ACC112 (cell line): Measurements from ENCODE around the gene HSPA2.
A peak's percentile ranks its signal among the peaks of the same experiment; 100 is the strongest.

Experiments used
- H2AFZ ChIP-seq: fragments of 200-600 bp; sonication (generic); one replicate; pipeline ENCODE4 v1.6.0; 2017; ENCODE audit warnings: antibody characterized with exemption, low read length; ENCODE audit not compliant: unreplicated experiment
- H3K27ac ChIP-seq: fragments of 200-600 bp; sonication (generic); 2 replicates; pipeline ENCODE4 v1.5.1; 2014; ENCODE audit warnings: low read depth, mild to moderate bottlenecking, antibody characterized with exemption, low read length, moderate library complexity
- H3K27me3 ChIP-seq: fragments of 200-600 bp; sonication (generic); 2 replicates; pipeline ENCODE4 v1.6.1; 2014; ENCODE audit warnings: mild to moderate bottlenecking, antibody characterized with exemption, low read length, moderate library complexity, mixed read lengths; ENCODE audit not compliant: insufficient read depth
- H3K36me3 ChIP-seq: fragments of 200-600 bp; sonication (generic); 2 replicates; pipeline ENCODE4 v1.6.1; 2016; ENCODE audit warnings: mild to moderate bottlenecking, antibody characterized with exemption, low read length, moderate library complexity, mixed read lengths; ENCODE audit not compliant: insufficient read depth
- H3K4me1 ChIP-seq: fragments of 200-600 bp; sonication (generic); one replicate; pipeline ENCODE4 v1.6.1; 2016; ENCODE audit warnings: low read length, mixed read lengths; ENCODE audit not compliant: insufficient read depth, unreplicated experiment, control insufficient read depth
- H3K4me3 ChIP-seq: fragments of 200-600 bp; sonication (generic); 2 replicates; pipeline ENCODE4 v1.5.1; 2014; ENCODE audit warnings: mild to moderate bottlenecking, low read depth, low read length
- H3K79me2 ChIP-seq: fragments of 200-600 bp; sonication (generic); one replicate; pipeline ENCODE4 v1.6.0; 2016; ENCODE audit warnings: low read length; ENCODE audit not compliant: control insufficient read depth, unreplicated experiment, insufficient read depth

Gene HSPA2

GRCh38 chr14:64540208-64541202 is at the start of gene HSPA2:
HSPA2 (plus strand) TSS chr14:64540741; CDS start chr14:64540850, 109 bp downstream.
- H3K27ac ChIP-seq, result peak within 1 kb of the TSS; percentile 68
- H3K27me3 ChIP-seq, result peaks cover 23% of the 10 kb centered on the region
- H3K4me1 ChIP-seq, result peaks cover 5% of the 10 kb centered on the region
- H2AFZ ChIP-seq, result peak within 1 kb of the TSS; percentile 96
- H3K79me2 ChIP-seq, result no peaks in the 10 kb centered on the region
- H3K36me3 ChIP-seq, result no peaks in the 10 kb centered on the region
- H3K4me3 ChIP-seq, result peak within 1 kb of the TSS; percentile 80

GRCh38 chr14:64491637-64492036 is 48.9 kb upstream of the HSPA2 start:
- no peaks in the 10 kb centered on the region for H3K27me3 ChIP-seq
- no peak overlapping the region for H3K4me3 ChIP-seq
- H3K36me3 ChIP-seq, result peaks cover 30% of the 10 kb centered on the region
- no peak overlapping the region for H2AFZ ChIP-seq
- peaks cover 15% of the 10 kb centered on the region for H3K79me2 ChIP-seq
- no peaks in the 10 kb centered on the region for H3K4me1 ChIP-seq
- no peak overlapping the region for H3K27ac ChIP-seq

DNA sequence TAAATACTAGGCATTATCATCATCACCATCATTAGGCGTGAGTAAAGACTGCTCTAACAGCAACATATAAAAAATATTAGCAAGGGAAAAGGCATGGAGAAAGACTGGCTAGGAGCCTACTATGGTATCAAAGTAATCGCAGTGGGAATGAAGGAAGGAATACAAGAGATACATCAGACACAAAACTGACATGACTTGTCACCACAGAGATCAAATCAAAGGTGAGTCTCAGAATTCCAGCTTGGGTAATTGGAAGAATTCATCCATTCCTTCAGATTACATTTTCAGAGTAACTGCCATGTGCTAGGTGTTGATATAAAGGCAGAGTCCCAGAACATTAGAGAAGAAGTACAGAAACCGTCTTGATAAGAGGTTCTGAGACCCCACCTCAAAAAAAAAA is 47.1 kb upstream of the HSPA2 start:
- Histone ChIP-seq H3K4me3 (no peak overlapping the region), H3K79me2 (peaks cover 21% of the 10 kb centered on the region), H3K27me3 (no peaks in the 10 kb centered on the region), H3K27ac (no peak overlapping the region), H2AFZ (no peak overlapping the region), H3K4me1 (no peaks in the 10 kb centered on the region), H3K36me3 (peaks cover 16% of the 10 kb centered on the region; the same call in 1 of the 2 replicates)

DNA sequence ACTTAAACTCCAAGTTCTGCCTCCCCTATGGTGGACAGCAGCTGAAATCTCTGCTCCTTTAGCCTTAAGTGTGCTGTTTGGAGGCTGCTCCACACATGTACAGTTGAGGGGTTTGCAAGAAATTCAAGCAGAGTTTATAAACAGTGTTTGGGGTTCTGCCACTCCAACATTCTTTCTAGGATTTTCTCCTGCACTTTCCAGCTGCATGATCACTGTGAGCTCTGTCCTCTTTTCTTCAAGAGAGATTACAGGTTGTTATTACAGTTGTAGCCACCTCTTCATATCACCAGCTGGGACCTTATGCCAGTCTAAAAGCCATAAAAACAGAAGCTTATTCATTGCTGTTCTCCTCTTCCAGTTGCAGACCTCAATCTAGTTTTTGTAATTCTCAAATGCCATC is 45.3 kb upstream of the HSPA2 start:
- H3K79me2 ChIP-seq, result peaks cover 36% of the 10 kb centered on the region

GRCh38 chr14:64496764-64497163 is 43.8 kb upstream of the HSPA2 start:
- H3K36me3 ChIP-seq, result peaks cover 9% of the 10 kb centered on the region; the same call in 1 of the 2 replicates
- no peak overlapping the region for H3K4me3 ChIP-seq
- H2AFZ ChIP-seq, result no peak overlapping the region
- peaks cover 19% of the 10 kb centered on the region for H3K4me1 ChIP-seq
- H3K27ac ChIP-seq, result no peak overlapping the region
- H3K27me3 ChIP-seq, result no peaks in the 10 kb centered on the region
- H3K79me2 ChIP-seq, result peaks cover 43% of the 10 kb centered on the region

More for the DNA sequence above, 45.3 kb upstream of the HSPA2 start:
- H3K4me3 ChIP-seq, result no peak overlapping the region
- H3K27me3 ChIP-seq, result no peaks in the 10 kb centered on the region
- H2AFZ ChIP-seq, result no peak overlapping the region
- no peak overlapping the region for H3K27ac ChIP-seq
- H3K4me1 ChIP-seq, result peaks cover 8% of the 10 kb centered on the region
- peaks cover 14% of the 10 kb centered on the region; the same call in 1 of the 2 replicates for H3K36me3 ChIP-seq

DNA sequence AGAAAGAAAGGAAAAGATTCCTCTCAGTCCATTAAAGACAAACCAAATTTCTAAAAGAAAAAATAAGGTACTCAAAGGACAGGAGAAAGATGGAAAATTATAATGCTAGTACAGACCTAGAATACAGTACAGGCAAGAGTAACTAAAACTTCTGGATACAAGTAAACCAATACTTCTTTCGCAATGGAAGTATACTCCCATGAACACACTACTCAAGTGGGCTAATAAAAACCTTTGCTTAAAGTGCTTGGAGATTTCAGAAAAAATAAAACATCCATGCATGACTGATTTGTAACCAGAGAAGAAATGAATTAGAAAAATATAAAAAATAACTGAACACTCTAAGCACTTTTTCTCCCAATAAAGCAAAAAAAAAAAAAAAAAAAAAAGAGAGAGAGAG is 40.5 kb upstream of the HSPA2 start:
- Histone ChIP-seq H3K79me2 (peaks cover 46% of the 10 kb centered on the region), H3K4me1 (peaks cover 26% of the 10 kb centered on the region), H3K4me3 (peak overlapping the region; percentile 27; the same call in 1 of the 2 replicates), H3K36me3 (peaks cover 8% of the 10 kb centered on the region; the same call in 1 of the 2 replicates), H2AFZ (no peak overlapping the region), H3K27ac (peak overlapping the region; percentile 9; the same call in 1 of the 2 replicates), H3K27me3 (no peaks in the 10 kb centered on the region)

- Histone ChIP-seq H3K36me3 (peaks cover 5% of the 10 kb centered on the region; the same call in 1 of the 2 replicates), H3K79me2 (peaks cover 59% of the 10 kb centered on the region), H3K27ac (peak overlapping the region; percentile 98), H3K27me3 (no peaks in the 10 kb centered on the region), H3K4me1 (peaks cover 29% of the 10 kb centered on the region), H2AFZ (peak overlapping the region; percentile 71), H3K4me3 (peak overlapping the region; percentile 84)
Measured at GRCh38 chr14:64501411-64502171, 39.0 kb upstream of the HSPA2 start.

DNA sequence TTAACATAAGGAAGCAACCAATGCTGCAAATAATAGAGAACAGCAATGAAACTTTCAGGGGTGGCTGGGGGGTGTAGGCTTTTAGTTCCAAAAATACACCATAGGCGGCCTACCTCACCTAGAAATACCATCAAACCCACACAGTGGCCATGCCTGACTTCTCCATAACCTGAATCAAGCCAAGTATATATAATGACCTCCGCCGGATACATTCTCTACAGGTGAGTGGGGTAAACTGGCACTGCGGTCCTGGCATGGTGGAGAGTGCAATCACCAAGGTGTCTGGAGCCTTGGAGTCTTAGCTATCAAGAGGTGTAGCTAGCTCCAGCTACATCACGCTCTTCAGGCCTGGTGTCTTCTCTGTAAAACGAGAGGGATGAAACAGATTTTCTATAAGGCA is 38.1 kb upstream of the HSPA2 start:
- Histone ChIP-seq H3K4me1 (peaks cover 38% of the 10 kb centered on the region), H3K36me3 (peaks cover 4% of the 10 kb centered on the region; the same call in 1 of the 2 replicates), H3K27me3 (no peaks in the 10 kb centered on the region), H3K79me2 (peaks cover 65% of the 10 kb centered on the region), H3K4me3 (peak overlapping the region; percentile 84), H2AFZ (peak overlapping the region; percentile 85), H3K27ac (peak overlapping the region; percentile 98)

DNA sequence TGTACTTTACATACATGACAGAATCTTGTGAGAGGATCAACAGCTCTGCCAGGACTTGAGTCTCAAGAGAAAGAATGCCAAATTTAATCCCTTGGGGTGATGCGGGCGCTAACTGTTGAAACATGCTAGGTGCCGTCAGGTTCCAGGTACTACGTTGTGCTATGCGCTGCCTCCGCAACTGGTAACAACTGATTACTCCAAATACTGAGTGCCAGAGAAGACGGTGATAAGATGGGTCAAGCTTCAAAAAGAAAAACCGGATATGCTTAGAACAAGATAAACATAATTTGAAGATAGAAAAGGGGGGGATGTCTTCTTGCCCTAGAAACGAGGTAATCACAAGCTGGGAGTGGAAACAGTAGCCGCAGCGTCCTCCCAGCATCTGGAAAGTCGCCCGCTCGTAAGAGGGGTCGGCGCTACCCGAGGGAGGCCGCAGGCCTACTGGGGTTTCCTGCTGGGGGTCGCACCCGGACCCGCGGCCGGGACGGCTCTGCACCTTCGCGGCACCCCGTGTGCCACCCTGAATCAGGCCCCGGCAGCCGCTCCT is 37.6 kb upstream of the HSPA2 start:
- Histone ChIP-seq H3K27ac (peak overlapping the region; percentile 98), H3K4me1 (peaks cover 43% of the 10 kb centered on the region), H3K27me3 (no peaks in the 10 kb centered on the region), H2AFZ (peak overlapping the region; percentile 85), H3K36me3 (no peaks in the 10 kb centered on the region; the same call in 1 of the 2 replicates), H3K79me2 (peaks cover 67% of the 10 kb centered on the region), H3K4me3 (peak overlapping the region; percentile 84)
